Neural cell (in vitro differentiated cells): Measurements from ENCODE around the gene SPRR2D.

Source experiments
- EP300 ChIP-seq: fragments of 450-650 bp; conservative IDR thresholded peaks from 2 replicates; pipeline ENCODE4 v1.6.1; 2014; ENCODE audit warnings: antibody characterized with exemption, mild to moderate bottlenecking, moderate library complexity; ENCODE audit not compliant: poor library complexity, severe bottlenecking
- EZH2 ChIP-seq: fragments of 200-600, 300-800 bp; shearing (Covaris generic), sonication (generic); IDR thresholded peaks from 2 replicates; pipeline ENCODE4 v1.6.1; 2014; ENCODE audit warnings: antibody characterized with exemption, low read length, borderline replicate concordance, mild to moderate bottlenecking; ENCODE audit not compliant: insufficient read depth, poor library complexity, severe bottlenecking
- POLR2AphosphoS5 ChIP-seq: IDR thresholded peaks from 2 replicates; pipeline ENCODE4 v1.6.1; 2012
- RAD21 ChIP-seq: fragments of 450-650 bp; conservative IDR thresholded peaks from 2 replicates; pipeline ENCODE4 v1.6.1; 2014; ENCODE audit warnings: antibody characterized with exemption, mild to moderate bottlenecking, moderate library complexity
- REST ChIP-seq: IDR thresholded peaks from 2 replicates; pipeline ENCODE4 v1.6.1; 2012; ENCODE audit warnings: borderline replicate concordance
- SMC3 ChIP-seq: fragments of 450-650 bp; conservative IDR thresholded peaks from 2 replicates; pipeline ENCODE4 v1.6.1; 2014; ENCODE audit warnings: antibody characterized with exemption, mild to moderate bottlenecking, moderate library complexity; ENCODE audit not compliant: poor library complexity
- TAF1 ChIP-seq: IDR thresholded peaks from 2 replicates; pipeline ENCODE4 v1.6.1; 2012; ENCODE audit warnings: low read depth
- TF ChIP-seq, protein P1 (sequence below): fragments of 450-650 bp; IDR thresholded peaks from 2 replicates; pipeline ENCODE4 v1.5.1; 2014; ENCODE audit warnings: antibody characterized with exemption, mild to moderate bottlenecking, moderate library complexity; ENCODE audit not compliant: poor library complexity, severe bottlenecking

- TF ChIP-seq, protein P1, sequence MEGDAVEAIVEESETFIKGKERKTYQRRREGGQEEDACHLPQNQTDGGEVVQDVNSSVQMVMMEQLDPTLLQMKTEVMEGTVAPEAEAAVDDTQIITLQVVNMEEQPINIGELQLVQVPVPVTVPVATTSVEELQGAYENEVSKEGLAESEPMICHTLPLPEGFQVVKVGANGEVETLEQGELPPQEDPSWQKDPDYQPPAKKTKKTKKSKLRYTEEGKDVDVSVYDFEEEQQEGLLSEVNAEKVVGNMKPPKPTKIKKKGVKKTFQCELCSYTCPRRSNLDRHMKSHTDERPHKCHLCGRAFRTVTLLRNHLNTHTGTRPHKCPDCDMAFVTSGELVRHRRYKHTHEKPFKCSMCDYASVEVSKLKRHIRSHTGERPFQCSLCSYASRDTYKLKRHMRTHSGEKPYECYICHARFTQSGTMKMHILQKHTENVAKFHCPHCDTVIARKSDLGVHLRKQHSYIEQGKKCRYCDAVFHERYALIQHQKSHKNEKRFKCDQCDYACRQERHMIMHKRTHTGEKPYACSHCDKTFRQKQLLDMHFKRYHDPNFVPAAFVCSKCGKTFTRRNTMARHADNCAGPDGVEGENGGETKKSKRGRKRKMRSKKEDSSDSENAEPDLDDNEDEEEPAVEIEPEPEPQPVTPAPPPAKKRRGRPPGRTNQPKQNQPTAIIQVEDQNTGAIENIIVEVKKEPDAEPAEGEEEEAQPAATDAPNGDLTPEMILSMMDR = no peak
- TF ChIP-seq EZH2 (no peak), RAD21 (no peak), POLR2AphosphoS5 (no peak), REST (no peak), EP300 (no peak), SMC3 (no peak), TAF1 (no peak)
Measured at GRCh38 chr1:152999818-153000217, 41.1 kb downstream of the SPRR2D start.
